Measurements from ENCODE around the gene YBX1. TPM values are rescaled to one million over a fixed set of nuclear protein-coding genes. Genes with fewer than 3 reads are reported as not detected.

The YBX1 gene
- total and polyA plus RNA-seq, 2 of the 13 experiments (the other 11 are each of a cell fraction or from before 2014, with no cell fraction given), result 339 to 628 TPM

GRCh38 chr1:42739753-42740700, 57.8 kb downstream of the YBX1 start, which contains the start of gene CLDN19 (continued):
- TF ChIP-seq ZNF10 (CRISPR knock-in tag; IDR thresholded peaks at IDR 0.05; ENCODE audit: borderline replicate concordance, low read depth) (0 out of 2 replicates have a peak, but pooled peaks have one; percentile 49), ZNF33A (CRISPR knock-in tag; IDR thresholded peaks at IDR 0.05; ENCODE audit: borderline replicate concordance) (0 out of 2 replicates have a peak, but pooled peaks have one; percentile 19), GPBP1L1 (CRISPR knock-in tag; IDR thresholded peaks at IDR 0.05) (no peak), PRDM10 (CRISPR knock-in tag; IDR thresholded peaks at IDR 0.05; ENCODE audit: low read depth) (0 out of 2 replicates have a peak, but pooled peaks have one; percentile 58), ZNF205 (CRISPR knock-in tag; IDR thresholded peaks at IDR 0.05) (0 out of 2 replicates have a peak, but pooled peaks have one; percentile 29), ZBTB7A (CRISPR knock-in tag; IDR thresholded peaks at IDR 0.05) (peak; percentile 72; the same call in 1 of the 2 replicates), ZNF775 (CRISPR knock-in tag; IDR thresholded peaks at IDR 0.05; ENCODE audit: borderline replicate concordance) (no peak), NCOA2 (CRISPR knock-in tag; IDR thresholded peaks at IDR 0.05) (0 out of 2 replicates have a peak, but pooled peaks have one; percentile 23), ZGPAT (CRISPR knock-in tag; IDR thresholded peaks at IDR 0.05) (peak; percentile 36; the same call in 1 of the 2 replicates), SRSF4 (IDR thresholded peaks at IDR 0.05; ENCODE audit: low read depth, low read length, poor library complexity, severe bottlenecking) (no peak), ZNF546 (CRISPR knock-in tag; conservative IDR thresholded peaks at IDR 0.05) (no peak), ZSCAN29 (CRISPR knock-in tag; conservative IDR thresholded peaks at IDR 0.05) (peak; percentile 99), ELF3 (CRISPR knock-in tag; IDR thresholded peaks at IDR 0.05) (no peak), TEAD2 (CRISPR knock-in tag; IDR thresholded peaks at IDR 0.05) (no peak), FOXO4 (CRISPR knock-in tag; conservative IDR thresholded peaks at IDR 0.05) (no peak), NR1H2 (CRISPR knock-in tag; IDR thresholded peaks at IDR 0.05; ENCODE audit: borderline replicate concordance, low read depth) (peak; percentile 72; the same call in 1 of the 2 replicates)

All from HepG2 (cell line).